HepG2 (cell line): ENCODE measurements around the gene SELENOS. TPM values are rescaled to one million over a fixed set of nuclear protein-coding genes. Genes with fewer than 3 reads are reported as not detected.

Source experiments
- CHD2 ChIP-seq: IDR thresholded peaks from 2 replicates; pipeline ENCODE4 v1.6.1; 2011; ENCODE audit warnings: low read depth, low read length, improper control_type of control experiment
- FOXK1 ChIP-seq: sonication (generic); formaldehyde crosslinking; IDR thresholded peaks from 2 replicates; pipeline ENCODE4 v1.4.0; 2020; ENCODE audit warnings: low read depth, missing genetic modification reagents, borderline replicate concordance
- FUBP1 ChIP-seq: sonication (generic); formaldehyde crosslinking; IDR thresholded peaks from 2 replicates; pipeline ENCODE4 v1.5.1; 2020; ENCODE audit warnings: missing genetic modification reagents, mild to moderate bottlenecking, borderline replicate concordance
- GFI1 ChIP-seq: sonication (generic); formaldehyde crosslinking; IDR thresholded peaks from 2 replicates; pipeline ENCODE4 v1.5.0; 2020; ENCODE audit warnings: missing genetic modification reagents, mild to moderate bottlenecking, borderline replicate concordance
- GPN1 ChIP-seq: sonication (generic); formaldehyde crosslinking; IDR thresholded peaks from 2 replicates; pipeline ENCODE4 v1.5.1; 2020; ENCODE audit warnings: missing genetic modification reagents, borderline replicate concordance
- MAFG ChIP-seq: sonication (generic); formaldehyde crosslinking; IDR thresholded peaks from 2 replicates; pipeline ENCODE4 v1.5.1; 2020; ENCODE audit warnings: mild to moderate bottlenecking, missing genetic modification reagents
- PAF1 ChIP-seq: IDR thresholded peaks from 2 replicates; pipeline ENCODE4 v1.6.1; 2016; ENCODE audit warnings: missing genetic modification reagents, missing compliant biosample characterization
- SALL1 ChIP-seq: sonication (generic); formaldehyde crosslinking; IDR thresholded peaks from 2 replicates; pipeline ENCODE4 v1.8.0; 2022; ENCODE audit warnings: mild to moderate bottlenecking, missing genetic modification reagents
- SIN3A ChIP-seq: IDR thresholded peaks from 2 replicates; pipeline ENCODE4 v1.6.1; 2011; ENCODE audit warnings: low read depth, mild to moderate bottlenecking, control low read depth, low read length, borderline replicate concordance
- SOX13 ChIP-seq, 3 experiments: fragments of 450-650 bp in 1 of 3; sonication (generic) in 1 of 3; formaldehyde crosslinking in 1 of 3; IDR thresholded peaks in 2 of 3; conservative IDR thresholded peaks in 1 of 3; 2 replicates each; pipeline versions ENCODE4 v1.5.0 to v1.6.1; 2016 to 2020; ENCODE audit warnings: antibody characterized with exemption in 1 of 3, mild to moderate bottlenecking in 1 of 3, missing compliant biosample characterization in 1 of 3, missing genetic modification reagents in 1 of 3, moderate library complexity in 1 of 3
- SOX6 ChIP-seq, 2 experiments: fragments of 450-650 bp in 1 of 2; sonication (generic) in 1 of 2; formaldehyde crosslinking in 1 of 2; IDR thresholded peaks; 2 replicates each; pipeline versions ENCODE4 v1.4.0 to v1.6.1; 2017 to 2020; ENCODE audit warnings: antibody characterized with exemption in 1 of 2, mild to moderate bottlenecking in 1 of 2, missing genetic modification reagents in 1 of 2
- ZBTB46 ChIP-seq: sonication (generic); formaldehyde crosslinking; IDR thresholded peaks from 2 replicates; pipeline ENCODE4 v1.4.0; 2020; ENCODE audit warnings: mild to moderate bottlenecking, missing genetic modification reagents, borderline replicate concordance
- ZFP90 ChIP-seq: sonication (generic); formaldehyde crosslinking; IDR thresholded peaks from 2 replicates; pipeline ENCODE4 v1.8.0; 2022; ENCODE audit warnings: missing genetic modification reagents, mild to moderate bottlenecking, inconsistent platforms, borderline replicate concordance
- ZKSCAN1 ChIP-seq: fragments of 150-350 bp; IDR thresholded peaks from 2 replicates; pipeline ENCODE4 v1.6.1; 2014; ENCODE audit warnings: low read length
- ZNF431 ChIP-seq: sonication (generic); formaldehyde crosslinking; IDR thresholded peaks from 2 replicates; pipeline ENCODE4 v1.9.0; 2022; ENCODE audit warnings: missing genetic modification reagents, low read depth, mild to moderate bottlenecking, borderline replicate concordance
- ZNF644 ChIP-seq: IDR thresholded peaks from 2 replicates; pipeline ENCODE4 v1.6.1; 2016; ENCODE audit warnings: low read depth
- ZSCAN12 ChIP-seq: sonication (generic); formaldehyde crosslinking; IDR thresholded peaks from 2 replicates; pipeline ENCODE4 v1.9.0; 2021; ENCODE audit warnings: mild to moderate bottlenecking, missing genetic modification reagents
- polyA plus RNA-seq, 8 experiments: library from polyadenylated mRNA; depleted of rRNA in 3 of 8; stranded (reverse) in 7 of 8; unstranded in 1 of 8; fragments of >200 nt; fragmentation: Illumina TruSeq in 4 of 8; extraction: Trizol in 4 of 8; gene quantifications; 2 replicates each; pipeline versions ENCODE4 v1.2.1 to v1.2.3, GENCODE V29; 2011 to 2016; ENCODE audit warnings: low read depth in 4 of 8, missing spikeins in 1 of 8, mixed read lengths in 1 of 8; ENCODE audit not compliant: insufficient read depth in 1 of 8
- total RNA-seq, 5 experiments: library from RNA; depleted of rRNA; stranded (reverse); fragments of >200 nt; fragmentation: Illumina TruSeq; extraction: Trizol; gene quantifications; 2 replicates each; pipeline ENCODE4 v1.2.3, GENCODE V29; 2016; ENCODE audit warnings: low read depth in 1 of 5
- TF ChIP-seq, protein P1 (sequence below): sonication (generic); formaldehyde crosslinking; IDR thresholded peaks from 2 replicates; pipeline ENCODE4 v1.4.0; 2020; ENCODE audit warnings: missing genetic modification reagents

The SELENOS gene
- total and polyA plus RNA-seq, 2 of the 13 experiments (the other 11 are each of a cell fraction or from before 2014, with no cell fraction given), result 63.0 to 66.1 TPM

GRCh38 chr15:101294731-101295606, 17.7 kb upstream of the SELENOS start, which contains the start of gene SNRPA1 (continued):
- TF ChIP-seq ZBTB46 (CRISPR knock-in tag) (no peak), PAF1 (CRISPR knock-in tag) (no peak), ZKSCAN1 (no peak), FOXK1 (CRISPR knock-in tag) (peak; percentile 95; the same call in 1 of the 2 replicates), MAFG (CRISPR knock-in tag) (no peak), ZNF431 (CRISPR knock-in tag) (no peak), FUBP1 (CRISPR knock-in tag) (no peak), CHD2 (peak; percentile 49; the same call in 1 of the 2 replicates), ZFP90 (CRISPR knock-in tag) (peak; percentile 75; the same call in 1 of the 2 replicates), GPN1 (0 out of 2 replicates have a peak, but pooled peaks have one; percentile 73), ZSCAN12 (CRISPR knock-in tag) (0 out of 2 replicates have a peak, but pooled peaks have one; percentile 20), SOX6 (IDR thresholded peaks at IDR 0.05) (no peak), SOX6 (CRISPR knock-in tag; IDR thresholded peaks at IDR 0.05) (peak; percentile 74), ZNF644 (no peak), GFI1 (CRISPR knock-in tag) (no peak; the same call in 1 of the 2 replicates), SIN3A (peak; percentile 89), SOX13 (IDR thresholded peaks at IDR 0.05) (no peak), SOX13 (CRISPR knock-in tag; conservative IDR thresholded peaks at IDR 0.05 in 1 of 2, IDR thresholded peaks at IDR 0.05 in 1 of 2) (peak in 1 of 2 experiments; percentile 59; a peak in 1 of 4 replicates), SALL1 (CRISPR knock-in tag) (peak; percentile 92)
- TF ChIP-seq, protein P1, sequence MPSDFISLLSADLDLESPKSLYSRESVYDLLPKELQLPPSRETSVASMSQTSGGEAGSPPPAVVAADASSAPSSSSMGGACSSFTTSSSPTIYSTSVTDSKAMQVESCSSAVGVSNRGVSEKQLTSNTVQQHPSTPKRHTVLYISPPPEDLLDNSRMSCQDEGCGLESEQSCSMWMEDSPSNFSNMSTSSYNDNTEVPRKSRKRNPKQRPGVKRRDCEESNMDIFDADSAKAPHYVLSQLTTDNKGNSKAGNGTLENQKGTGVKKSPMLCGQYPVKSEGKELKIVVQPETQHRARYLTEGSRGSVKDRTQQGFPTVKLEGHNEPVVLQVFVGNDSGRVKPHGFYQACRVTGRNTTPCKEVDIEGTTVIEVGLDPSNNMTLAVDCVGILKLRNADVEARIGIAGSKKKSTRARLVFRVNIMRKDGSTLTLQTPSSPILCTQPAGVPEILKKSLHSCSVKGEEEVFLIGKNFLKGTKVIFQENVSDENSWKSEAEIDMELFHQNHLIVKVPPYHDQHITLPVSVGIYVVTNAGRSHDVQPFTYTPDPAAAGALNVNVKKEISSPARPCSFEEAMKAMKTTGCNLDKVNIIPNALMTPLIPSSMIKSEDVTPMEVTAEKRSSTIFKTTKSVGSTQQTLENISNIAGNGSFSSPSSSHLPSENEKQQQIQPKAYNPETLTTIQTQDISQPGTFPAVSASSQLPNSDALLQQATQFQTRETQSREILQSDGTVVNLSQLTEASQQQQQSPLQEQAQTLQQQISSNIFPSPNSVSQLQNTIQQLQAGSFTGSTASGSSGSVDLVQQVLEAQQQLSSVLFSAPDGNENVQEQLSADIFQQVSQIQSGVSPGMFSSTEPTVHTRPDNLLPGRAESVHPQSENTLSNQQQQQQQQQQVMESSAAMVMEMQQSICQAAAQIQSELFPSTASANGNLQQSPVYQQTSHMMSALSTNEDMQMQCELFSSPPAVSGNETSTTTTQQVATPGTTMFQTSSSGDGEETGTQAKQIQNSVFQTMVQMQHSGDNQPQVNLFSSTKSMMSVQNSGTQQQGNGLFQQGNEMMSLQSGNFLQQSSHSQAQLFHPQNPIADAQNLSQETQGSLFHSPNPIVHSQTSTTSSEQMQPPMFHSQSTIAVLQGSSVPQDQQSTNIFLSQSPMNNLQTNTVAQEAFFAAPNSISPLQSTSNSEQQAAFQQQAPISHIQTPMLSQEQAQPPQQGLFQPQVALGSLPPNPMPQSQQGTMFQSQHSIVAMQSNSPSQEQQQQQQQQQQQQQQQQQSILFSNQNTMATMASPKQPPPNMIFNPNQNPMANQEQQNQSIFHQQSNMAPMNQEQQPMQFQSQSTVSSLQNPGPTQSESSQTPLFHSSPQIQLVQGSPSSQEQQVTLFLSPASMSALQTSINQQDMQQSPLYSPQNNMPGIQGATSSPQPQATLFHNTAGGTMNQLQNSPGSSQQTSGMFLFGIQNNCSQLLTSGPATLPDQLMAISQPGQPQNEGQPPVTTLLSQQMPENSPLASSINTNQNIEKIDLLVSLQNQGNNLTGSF (CRISPR knock-in tag), result no peak
